NOMO-1 treated with DMSO at 0.1 percent for 48 hours (cell line): ENCODE data around the gene PGAP6.
"Not testable (repeated sequence)": the region's sequence is repeated elsewhere in the genome, so short reads cannot be mapped to it uniquely, and the experiment has no call there.

Experiments used
- DNase-seq: peaks from one replicate; lab custom pipeline; 2025; ENCODE audit not compliant: unreplicated experiment; lab: John Stamatoyannopoulos, UW

The PGAP6 gene

GRCh38 chr16:331181-331814, 50.5 kb downstream of the PGAP6 start:
- DNase-seq = not testable (repeated sequence)

GRCh38 chr16:330741-331140, 51.0 kb downstream of the PGAP6 start:
- no peak for DNase-seq

GRCh38 chr16:325375-326145, 56.2 kb downstream of the PGAP6 start:
- no peak for DNase-seq

GRCh38 chr16:324451-325334, 57.1 kb downstream of the PGAP6 start:
- no peak for DNase-seq

- DNase-seq = no peak
Measured at GRCh38 chr16:324201-324450, 57.7 kb downstream of the PGAP6 start.

DNA sequence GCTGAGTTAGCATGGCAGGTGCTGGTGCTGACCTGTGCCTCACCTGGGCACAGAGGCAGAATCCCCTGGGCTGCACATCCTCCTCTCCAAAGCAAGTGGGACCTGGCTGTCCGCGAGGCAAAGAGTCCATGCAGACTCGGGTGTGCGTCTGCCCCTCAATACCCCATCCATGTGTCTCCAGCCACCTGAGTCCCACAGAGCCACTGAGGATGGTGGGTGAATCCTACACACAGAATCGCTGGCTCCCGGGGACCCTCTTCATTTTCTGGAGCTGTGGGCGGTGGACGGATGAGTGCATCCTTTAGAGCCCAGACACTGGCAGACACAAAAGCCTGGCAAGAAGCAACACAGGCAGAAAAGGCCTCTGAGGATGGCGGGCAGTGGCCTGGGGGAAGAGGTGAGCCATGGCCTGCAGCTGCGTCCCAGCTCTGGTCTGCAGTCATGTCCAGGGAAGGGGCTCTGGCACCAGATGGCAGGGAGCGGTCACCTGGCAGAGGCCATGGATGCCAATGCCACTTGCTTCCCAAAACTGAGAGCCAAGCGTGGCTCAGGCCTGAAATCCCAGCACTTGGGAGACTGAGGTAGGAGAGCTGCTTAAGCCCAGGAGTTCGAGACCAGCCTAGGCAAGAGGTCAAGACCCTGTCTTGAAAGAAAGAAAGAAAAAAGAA, 59.2 kb downstream of the PGAP6 start:
- DNase-seq = no peak

GRCh38 chr16:321532-321931, 60.2 kb downstream of the PGAP6 start:
- DNase-seq = no peak
